GM12865 (cell line): ENCODE data around the gene RNFT2.

Experiments
- DNase-seq: peaks from one replicate; pipeline ENCODE4 v3.0.0; 2010; ENCODE audit warnings: low read depth
- H3K4me3 ChIP-seq: 2 replicates; pipeline ENCODE4 v1.5.1; 2011; ENCODE audit warnings: mild to moderate bottlenecking, low read depth, low read length, control low read depth
- TF ChIP-seq, protein P1 (sequence below): IDR thresholded peaks from 2 replicates; pipeline ENCODE4 v1.5.1; 2011; ENCODE audit warnings: low read length, control low read depth, low read depth, inconsistent platforms; ENCODE audit not compliant: insufficient read depth; ENCODE audit errors: missing control alignments

Gene RNFT2

DNA sequence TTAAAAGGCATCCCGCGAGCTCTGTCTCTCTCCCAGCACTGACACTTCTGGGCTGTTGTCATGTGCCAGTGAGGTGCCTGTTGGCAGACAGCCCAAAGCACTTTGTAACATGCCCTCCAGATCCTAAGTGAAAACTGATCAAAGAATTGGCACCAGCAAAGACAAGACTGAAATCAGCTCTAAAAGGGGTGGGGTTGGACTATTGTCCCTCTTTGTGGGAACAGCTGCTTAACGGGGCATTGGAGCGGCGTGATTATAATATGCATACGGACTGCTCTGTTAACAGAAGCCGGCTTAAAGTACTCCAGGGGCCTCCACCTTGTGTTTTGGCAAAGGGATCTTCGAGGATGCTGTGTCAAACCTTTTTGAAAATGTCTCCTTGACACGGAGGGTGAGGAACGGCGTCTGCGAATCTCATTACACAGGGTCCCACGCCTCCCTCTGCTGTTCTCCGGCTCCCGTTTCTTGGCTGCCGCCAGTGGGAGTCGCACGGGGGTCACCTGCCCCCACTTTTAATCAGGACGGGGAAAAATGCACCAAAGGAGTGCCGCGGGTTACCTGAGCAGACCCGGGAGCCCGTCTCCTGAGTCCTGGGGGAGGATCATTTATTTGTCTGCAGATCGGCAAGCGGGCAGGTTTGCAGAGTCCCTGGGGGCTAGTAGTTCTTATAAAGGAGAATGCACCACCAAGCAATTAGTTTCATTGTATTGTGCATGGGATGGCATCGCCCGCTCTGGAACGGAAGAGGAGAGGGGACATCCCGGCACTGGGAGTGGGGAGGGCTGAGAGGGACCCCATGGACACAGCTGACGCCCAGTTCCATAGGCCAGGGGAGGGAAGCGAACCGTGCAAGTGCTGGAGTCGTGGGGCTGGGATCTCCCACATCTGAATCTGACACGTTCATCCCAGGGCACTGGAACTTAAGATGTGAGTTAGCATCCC is 44.6 kb upstream of the RNFT2 start:
- no peak for DNase-seq
- TF ChIP-seq, protein P1, sequence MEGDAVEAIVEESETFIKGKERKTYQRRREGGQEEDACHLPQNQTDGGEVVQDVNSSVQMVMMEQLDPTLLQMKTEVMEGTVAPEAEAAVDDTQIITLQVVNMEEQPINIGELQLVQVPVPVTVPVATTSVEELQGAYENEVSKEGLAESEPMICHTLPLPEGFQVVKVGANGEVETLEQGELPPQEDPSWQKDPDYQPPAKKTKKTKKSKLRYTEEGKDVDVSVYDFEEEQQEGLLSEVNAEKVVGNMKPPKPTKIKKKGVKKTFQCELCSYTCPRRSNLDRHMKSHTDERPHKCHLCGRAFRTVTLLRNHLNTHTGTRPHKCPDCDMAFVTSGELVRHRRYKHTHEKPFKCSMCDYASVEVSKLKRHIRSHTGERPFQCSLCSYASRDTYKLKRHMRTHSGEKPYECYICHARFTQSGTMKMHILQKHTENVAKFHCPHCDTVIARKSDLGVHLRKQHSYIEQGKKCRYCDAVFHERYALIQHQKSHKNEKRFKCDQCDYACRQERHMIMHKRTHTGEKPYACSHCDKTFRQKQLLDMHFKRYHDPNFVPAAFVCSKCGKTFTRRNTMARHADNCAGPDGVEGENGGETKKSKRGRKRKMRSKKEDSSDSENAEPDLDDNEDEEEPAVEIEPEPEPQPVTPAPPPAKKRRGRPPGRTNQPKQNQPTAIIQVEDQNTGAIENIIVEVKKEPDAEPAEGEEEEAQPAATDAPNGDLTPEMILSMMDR = no peak
- H3K4me3 ChIP-seq = no peak overlapping the region

DNA sequence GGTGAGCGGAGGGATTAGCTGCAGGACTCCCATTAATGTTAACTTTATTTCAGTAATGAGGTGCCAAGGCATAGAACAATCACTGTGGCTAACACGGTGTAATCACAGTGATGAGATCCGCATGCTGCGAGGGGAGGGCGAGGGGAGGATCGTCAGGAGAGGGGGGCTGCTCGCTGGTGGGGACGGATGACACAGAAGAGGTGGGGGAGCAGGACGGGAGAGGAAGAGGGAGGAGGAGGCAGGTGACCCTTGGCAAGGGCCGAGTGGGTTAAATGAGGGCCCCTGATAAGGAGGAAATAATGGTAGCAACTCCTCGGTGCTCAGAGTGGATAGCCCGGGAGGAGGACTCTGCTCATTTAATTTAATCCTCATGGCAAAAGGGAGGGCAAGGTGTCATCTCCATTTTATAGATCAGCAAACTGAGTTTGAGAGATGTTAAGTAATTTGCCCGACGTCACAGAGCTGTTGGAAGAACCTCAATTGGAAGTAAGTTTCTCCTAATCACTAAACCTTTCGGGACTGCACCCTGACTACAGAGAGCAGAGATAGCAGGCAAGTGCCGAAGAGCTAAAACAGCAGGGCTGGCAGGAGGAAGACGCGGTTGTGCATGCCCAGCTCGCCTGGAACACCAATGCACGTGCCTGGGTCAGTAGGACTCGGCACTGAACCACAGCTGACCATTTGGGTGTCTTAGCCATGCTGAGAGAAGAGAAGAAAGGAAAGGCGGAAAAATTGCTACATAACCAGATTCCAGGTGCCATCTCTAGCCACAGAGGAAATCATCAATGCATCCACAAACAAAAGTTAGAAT is 43.3 kb upstream of the RNFT2 start:
- DNase-seq = no peak
- TF ChIP-seq, protein P1 = no peak
- no peak overlapping the region for H3K4me3 ChIP-seq

DNA sequence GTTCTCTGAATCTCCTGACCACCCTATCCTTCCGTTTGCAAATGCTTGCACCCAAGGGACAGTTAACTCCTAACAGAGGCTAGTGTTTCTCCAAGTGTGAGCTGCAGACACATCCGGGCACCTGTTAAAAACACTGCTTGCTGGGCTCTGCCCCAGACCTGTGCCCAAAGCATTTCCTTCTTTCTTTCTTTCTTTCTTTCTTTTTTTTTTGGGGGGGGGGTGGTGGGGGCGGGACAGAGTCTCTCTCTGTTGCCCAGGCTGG is 42.7 kb upstream of the RNFT2 start:
- DNase-seq = no peak
- H3K4me3 ChIP-seq = no peak overlapping the region
- TF ChIP-seq, protein P1 = no peak

DNA sequence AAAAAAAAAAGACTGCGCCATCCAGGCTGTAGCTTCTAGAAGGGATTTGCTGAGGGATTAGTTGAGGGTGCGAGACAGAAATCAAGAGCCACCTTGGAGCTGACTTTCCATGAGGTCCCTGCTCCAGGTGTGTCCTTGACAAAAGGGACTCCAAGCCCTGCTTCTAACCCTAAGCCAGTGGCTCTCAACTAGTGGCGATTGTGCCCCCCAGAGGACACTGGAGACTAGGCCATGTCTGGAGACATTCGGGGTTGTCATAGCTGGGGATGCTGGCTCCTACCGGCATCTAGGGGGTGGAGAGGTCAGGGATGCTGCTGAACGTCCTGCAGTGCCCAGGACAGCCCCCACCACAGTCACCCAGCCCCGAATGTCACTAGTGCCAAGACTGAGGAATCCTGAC is 40.8 kb upstream of the RNFT2 start:
- H3K4me3 ChIP-seq = no peak overlapping the region
- TF ChIP-seq, protein P1 = peak; percentile 36
- peak; percentile 35 for DNase-seq

DNA sequence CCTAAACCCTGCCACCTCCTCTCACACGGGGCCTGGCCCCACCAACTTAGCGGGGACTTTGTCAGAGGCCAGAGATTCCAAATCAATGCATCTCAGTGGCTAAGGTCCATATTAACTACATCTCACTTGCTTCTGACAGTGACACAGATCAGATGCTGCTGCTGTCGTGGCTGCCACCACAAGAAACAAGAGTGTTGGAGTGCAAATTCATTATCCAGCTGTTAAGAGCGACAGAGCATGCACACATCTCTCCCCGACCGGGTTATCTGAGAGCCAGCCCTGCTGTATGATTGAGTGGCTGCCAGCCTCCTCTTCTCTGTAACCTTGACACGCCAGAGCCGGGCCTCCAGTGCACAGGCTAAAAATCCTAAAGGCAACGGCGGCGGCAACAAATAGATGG is 40.4 kb upstream of the RNFT2 start:
- DNase-seq = no peak
- H3K4me3 ChIP-seq = no peak overlapping the region
- TF ChIP-seq, protein P1 = no peak

DNA sequence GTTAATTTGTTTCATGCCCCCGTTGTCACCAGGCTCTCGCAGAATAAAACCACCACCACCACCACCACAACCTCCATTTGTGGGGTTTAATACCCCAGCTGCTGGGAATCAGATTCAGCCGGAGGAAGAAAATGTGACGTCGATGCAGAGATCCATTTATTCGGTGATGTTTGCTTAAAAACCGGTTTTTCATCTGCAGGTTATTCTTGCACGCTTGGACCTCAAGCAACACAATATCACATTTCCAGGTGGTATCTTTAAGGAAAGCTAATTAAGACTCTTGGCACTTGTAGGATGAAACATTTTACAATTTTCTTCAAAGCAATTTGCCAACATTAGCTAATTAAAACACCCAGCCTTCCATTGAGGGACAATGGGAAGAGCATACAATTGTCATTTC is 40.0 kb upstream of the RNFT2 start:
- DNase-seq = no peak
- TF ChIP-seq, protein P1 = no peak
- no peak overlapping the region for H3K4me3 ChIP-seq

DNA sequence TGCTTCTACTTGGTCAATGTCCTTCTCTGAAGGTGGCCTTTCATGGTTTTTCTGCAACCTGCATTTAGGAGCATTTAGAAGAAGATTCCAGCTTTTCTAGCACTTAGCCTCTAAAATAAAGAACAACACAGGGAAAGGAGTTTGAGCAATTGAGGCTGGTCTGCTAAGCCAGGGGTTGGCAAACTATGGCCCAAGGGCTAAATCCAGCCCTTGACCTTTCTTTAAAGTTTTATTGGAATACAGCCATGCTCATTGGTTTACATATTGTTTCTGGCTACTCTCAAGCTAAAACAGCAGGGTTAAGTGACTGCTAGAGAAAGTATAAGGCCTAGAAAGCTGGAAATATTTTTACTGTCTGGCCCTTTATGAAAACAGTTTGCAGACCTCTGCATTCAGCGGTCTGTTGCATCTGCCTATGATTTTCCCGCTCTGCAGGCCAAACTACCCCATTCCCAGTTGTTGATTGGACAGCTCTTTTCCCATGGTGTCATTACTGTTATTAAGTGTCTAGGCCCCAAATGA is 39.5 kb upstream of the RNFT2 start:
- no peak for DNase-seq
- TF ChIP-seq, protein P1 = no peak
- H3K4me3 ChIP-seq = no peak overlapping the region
